Measurements from ENCODE around the gene SRSF6.

SRSF6 gene

DNA sequence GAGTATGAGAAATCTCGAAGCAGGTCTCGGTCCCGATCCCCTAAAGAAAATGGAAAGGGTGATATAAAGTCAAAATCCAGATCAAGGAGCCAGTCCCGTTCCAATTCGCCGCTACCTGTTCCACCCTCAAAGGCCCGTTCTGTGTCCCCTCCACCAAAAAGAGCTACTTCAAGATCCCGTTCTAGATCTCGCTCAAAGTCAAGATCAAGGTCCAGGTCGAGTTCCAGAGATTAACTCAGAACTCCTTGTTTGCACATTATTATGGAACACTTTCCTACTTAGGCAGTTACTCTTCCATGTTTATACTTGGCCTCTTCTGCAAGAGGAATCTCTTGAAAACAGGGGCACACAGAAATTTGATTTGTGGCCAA is 3.1 kb downstream of the SRSF6 start:
- Histone ChIP-seq H3K36me3 (ENCODE audit: low read depth) (peaks cover 76% of the 10 kb centered on the region), H3K4me3 (ENCODE audit: severe bottlenecking) (no peak overlapping the region), H3K4me1 (ENCODE audit: insufficient read depth, poor library complexity, severe bottlenecking) (peaks cover 17% of the 10 kb centered on the region), H3K27ac (ENCODE audit: poor library complexity, severe bottlenecking) (no peak overlapping the region), H3K9me3 (ENCODE audit: severe bottlenecking) (no peaks in the 10 kb centered on the region), H3K27me3 (ENCODE audit: insufficient read depth, poor library complexity, severe bottlenecking) (no peaks in the 10 kb centered on the region)
- TF ChIP-seq, protein P1, sequence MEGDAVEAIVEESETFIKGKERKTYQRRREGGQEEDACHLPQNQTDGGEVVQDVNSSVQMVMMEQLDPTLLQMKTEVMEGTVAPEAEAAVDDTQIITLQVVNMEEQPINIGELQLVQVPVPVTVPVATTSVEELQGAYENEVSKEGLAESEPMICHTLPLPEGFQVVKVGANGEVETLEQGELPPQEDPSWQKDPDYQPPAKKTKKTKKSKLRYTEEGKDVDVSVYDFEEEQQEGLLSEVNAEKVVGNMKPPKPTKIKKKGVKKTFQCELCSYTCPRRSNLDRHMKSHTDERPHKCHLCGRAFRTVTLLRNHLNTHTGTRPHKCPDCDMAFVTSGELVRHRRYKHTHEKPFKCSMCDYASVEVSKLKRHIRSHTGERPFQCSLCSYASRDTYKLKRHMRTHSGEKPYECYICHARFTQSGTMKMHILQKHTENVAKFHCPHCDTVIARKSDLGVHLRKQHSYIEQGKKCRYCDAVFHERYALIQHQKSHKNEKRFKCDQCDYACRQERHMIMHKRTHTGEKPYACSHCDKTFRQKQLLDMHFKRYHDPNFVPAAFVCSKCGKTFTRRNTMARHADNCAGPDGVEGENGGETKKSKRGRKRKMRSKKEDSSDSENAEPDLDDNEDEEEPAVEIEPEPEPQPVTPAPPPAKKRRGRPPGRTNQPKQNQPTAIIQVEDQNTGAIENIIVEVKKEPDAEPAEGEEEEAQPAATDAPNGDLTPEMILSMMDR (IDR thresholded peaks at IDR 0.05; ENCODE audit: poor library complexity, severe bottlenecking): no peak
- ATAC-seq (ENCODE audit: low read depth) (no peak), DNase-seq (ENCODE audit: low spot score) (no peak)

DNA sequence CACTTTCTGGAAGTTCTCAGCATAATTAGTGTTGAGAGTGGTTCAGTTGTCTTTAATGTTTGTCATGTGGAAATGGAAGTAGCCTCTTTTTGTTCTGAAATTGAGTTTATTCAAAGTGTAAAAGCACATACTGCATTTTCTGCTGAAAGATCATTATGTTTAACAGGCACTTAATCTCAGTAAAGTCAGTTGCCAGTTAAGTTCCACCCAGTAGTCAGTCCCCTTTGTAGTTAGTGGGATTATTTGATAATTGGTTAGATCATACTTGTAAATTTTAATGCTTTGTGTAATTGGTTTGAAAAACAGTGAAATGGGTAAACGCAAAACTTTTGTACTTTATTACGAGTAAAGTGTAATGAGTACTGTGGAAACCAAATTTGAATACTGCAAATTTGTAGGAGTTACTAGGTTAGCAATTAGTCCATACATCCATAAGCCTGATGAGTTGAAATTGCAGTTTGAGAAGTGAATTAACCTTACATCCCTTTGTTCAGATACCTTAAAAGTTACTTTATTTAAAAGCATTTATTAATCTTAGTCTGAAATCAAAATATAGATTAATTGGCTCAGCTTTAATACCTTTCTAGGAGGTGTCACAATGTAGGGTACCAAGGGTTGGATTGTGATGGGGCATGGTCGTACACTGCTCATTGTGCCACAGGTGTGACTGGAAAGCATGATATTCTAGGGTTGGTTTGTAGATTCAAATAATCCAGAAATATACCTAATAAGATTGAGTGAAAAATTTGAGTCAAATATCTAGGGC is 4.4 kb downstream of the SRSF6 start:
- no peak for DNase-seq (ENCODE audit: low spot score)
- ATAC-seq (ENCODE audit: low read depth): no peak
- no peaks in the 10 kb centered on the region for H3K27me3 ChIP-seq (ENCODE audit: insufficient read depth, poor library complexity, severe bottlenecking)
- H3K4me3 ChIP-seq (ENCODE audit: severe bottlenecking): no peak overlapping the region
- TF ChIP-seq, protein P1 (IDR thresholded peaks at IDR 0.05; ENCODE audit: poor library complexity, severe bottlenecking): no peak
- peaks cover 17% of the 10 kb centered on the region for H3K4me1 ChIP-seq (ENCODE audit: insufficient read depth, poor library complexity, severe bottlenecking)
- no peak overlapping the region for H3K27ac ChIP-seq (ENCODE audit: poor library complexity, severe bottlenecking)
- H3K36me3 ChIP-seq (ENCODE audit: low read depth): peaks cover 88% of the 10 kb centered on the region
- H3K9me3 ChIP-seq (ENCODE audit: severe bottlenecking): no peaks in the 10 kb centered on the region

DNA sequence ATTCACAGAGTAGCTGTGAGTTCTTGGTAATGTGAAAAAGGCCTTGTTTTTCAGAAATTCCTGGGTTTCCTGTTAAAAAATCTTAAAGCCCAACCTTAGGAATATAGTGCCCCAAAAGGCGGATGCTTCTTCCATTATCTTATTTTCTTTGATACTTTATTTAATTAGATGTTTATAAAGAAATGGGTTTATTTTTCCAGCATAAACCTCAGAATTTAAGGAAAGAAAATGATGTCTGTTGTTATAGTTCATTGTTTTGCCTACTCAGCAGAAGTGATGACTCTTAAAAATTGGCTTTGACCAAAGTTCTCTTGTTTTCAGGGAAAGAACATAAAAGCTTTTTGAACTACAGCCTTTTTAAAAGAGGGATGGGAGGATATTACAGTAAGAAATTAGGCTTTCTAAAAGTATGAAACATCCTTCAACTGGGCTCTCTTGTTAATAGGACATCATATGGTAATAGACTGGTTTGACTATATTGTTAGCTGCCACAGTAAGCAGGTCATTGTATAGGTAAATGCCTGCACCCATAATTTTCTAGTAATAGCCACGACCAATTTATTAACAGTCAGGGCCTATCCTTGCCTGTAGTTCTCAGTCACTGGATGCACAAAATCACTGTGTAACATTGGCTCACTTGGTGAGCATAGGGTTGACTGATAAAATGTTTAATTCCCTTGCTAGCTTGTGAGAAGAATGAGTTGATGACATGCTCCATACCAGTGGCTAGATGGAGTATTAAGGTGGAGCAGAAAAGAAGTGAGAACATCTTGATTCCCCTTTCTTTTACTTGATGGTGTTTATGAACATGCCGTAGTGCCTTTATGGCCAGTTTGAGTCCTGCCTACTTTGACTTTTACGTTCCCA is 5.2 kb downstream of the SRSF6 start:
- H3K27me3 ChIP-seq (ENCODE audit: insufficient read depth, poor library complexity, severe bottlenecking): no peaks in the 10 kb centered on the region
- H3K4me1 ChIP-seq (ENCODE audit: insufficient read depth, poor library complexity, severe bottlenecking): peaks cover 17% of the 10 kb centered on the region
- no peaks in the 10 kb centered on the region for H3K9me3 ChIP-seq (ENCODE audit: severe bottlenecking)
- DNase-seq (ENCODE audit: low spot score): no peak
- H3K27ac ChIP-seq (ENCODE audit: poor library complexity, severe bottlenecking): no peak overlapping the region
- ATAC-seq (ENCODE audit: low read depth): peak; percentile 0; the same call in 1 of the 3 replicates
- H3K4me3 ChIP-seq (ENCODE audit: severe bottlenecking): no peak overlapping the region
- peaks cover 92% of the 10 kb centered on the region for H3K36me3 ChIP-seq (ENCODE audit: low read depth)
- TF ChIP-seq, protein P1 (IDR thresholded peaks at IDR 0.05; ENCODE audit: poor library complexity, severe bottlenecking): no peak

DNA sequence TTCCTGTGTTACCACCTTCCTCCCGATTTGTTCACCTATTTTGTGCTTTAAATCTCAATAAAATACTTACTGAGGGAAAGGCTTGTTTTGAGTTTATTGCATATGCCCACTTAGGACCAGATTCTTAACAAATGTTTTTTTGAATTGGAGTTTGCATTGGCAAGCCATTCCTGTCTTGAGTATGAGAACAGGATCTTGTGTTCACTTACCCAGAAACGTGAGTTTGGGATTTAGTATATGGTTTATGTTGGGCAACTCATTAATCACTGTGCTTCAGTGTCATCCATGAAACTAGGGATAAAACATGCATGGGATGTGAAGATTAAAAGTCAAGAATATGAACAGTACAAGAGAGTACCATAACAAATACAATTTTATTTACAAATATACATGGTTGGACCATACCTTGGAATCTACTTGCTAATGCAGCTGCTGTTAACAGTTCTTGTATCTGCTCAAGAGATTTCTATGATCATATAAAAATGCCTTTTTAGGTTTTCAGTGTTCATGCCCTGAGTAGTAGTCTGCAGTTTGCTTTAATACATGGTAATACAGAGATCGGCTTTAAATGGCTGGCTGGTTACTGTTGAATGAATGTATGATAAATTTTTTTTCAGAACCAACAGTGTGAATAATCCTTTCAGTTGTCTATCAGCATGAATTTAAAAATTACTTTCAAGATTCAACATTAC is 6.0 kb downstream of the SRSF6 start:
- Histone ChIP-seq H3K27me3 (ENCODE audit: insufficient read depth, poor library complexity, severe bottlenecking) (no peaks in the 10 kb centered on the region), H3K36me3 (ENCODE audit: low read depth) (peaks cover 94% of the 10 kb centered on the region), H3K4me3 (ENCODE audit: severe bottlenecking) (no peak overlapping the region), H3K9me3 (ENCODE audit: severe bottlenecking) (no peaks in the 10 kb centered on the region), H3K27ac (ENCODE audit: poor library complexity, severe bottlenecking) (no peak overlapping the region), H3K4me1 (ENCODE audit: insufficient read depth, poor library complexity, severe bottlenecking) (peaks cover 17% of the 10 kb centered on the region)
- TF ChIP-seq, protein P1 (IDR thresholded peaks at IDR 0.05; ENCODE audit: poor library complexity, severe bottlenecking): no peak
- no peak for DNase-seq (ENCODE audit: low spot score)
- ATAC-seq (ENCODE audit: low read depth): peak; percentile 0; the same call in 1 of the 3 replicates

Data from RWPE2 (cell line).